Stromal cell of bone marrow (primary cell): Measurements from ENCODE around the gene MEF2C.

Experiments used
- DNase-seq: peaks from one replicate; pipeline ENCODE4 v3.0.0-alpha.2; 2012; ENCODE audit warnings: low read depth

MEF2C gene

DNA sequence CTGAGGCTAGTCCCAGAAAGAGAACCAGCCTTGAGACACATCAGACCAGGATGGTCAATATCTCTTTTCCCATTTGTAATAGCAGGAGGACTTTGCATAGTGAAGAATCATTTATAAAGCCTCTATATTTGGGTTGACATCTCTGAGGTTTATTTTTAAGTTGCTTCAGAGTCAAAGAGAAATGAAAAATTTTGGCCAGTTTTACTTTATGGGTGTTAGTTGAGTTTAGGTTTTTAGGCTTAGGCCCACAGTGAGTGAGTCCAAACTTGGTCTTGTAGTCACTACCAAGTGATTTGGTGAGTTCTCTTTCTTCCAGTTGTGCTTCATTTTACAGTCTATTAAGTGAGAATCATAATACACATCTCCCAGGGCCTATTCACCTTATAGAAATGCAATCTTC, 5.3 kb upstream of the MEF2C start:
- DNase-seq, result no peak

- DNase-seq, result no peak
Measured at GRCh38 chr5:88887342-88887741, 4.4 kb upstream of the MEF2C start.

GRCh38 chr5:88886746-88887341, 3.9 kb upstream of the MEF2C start:
- DNase-seq, result no peak

DNA sequence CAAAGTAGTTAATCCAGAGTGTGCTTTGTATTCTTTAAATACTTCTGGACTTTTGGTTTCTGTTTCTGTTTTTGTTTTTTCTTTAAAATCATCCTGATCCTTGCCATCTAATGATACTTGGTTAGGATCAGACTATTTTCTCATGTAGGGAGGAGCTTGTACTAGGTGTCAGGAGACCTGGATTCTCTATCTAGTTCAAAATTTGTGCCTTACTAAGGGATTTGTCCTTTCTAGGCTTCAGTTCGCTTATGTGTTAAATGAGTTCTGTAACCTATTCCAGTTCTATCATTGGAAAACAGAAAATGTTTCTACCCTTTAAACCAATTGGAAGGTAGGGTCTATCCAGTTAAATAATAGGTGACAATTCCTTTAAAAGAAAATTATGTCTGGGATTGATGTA, 3.3 kb upstream of the MEF2C start:
- DNase-seq, result no peak

DNA sequence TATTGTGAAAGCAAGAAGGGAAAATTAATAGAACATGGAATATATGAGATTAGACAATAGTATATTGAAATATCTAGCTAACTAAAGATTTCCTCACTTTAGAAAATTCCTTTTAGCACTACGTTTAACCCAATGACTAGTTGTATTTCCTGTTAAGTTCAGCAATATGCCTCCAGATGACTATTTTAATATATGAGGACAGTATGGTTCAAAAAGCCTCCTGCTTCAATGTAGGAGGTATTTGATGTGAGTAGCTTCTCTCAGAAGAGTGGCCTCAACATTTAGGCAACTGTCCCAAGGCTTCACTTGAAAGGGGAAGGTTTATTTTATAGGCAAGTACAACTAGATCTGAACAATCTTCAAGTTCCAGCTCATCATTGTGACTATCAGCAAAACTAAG, 2.0 kb upstream of the MEF2C start:
- DNase-seq, result no peak

DNA sequence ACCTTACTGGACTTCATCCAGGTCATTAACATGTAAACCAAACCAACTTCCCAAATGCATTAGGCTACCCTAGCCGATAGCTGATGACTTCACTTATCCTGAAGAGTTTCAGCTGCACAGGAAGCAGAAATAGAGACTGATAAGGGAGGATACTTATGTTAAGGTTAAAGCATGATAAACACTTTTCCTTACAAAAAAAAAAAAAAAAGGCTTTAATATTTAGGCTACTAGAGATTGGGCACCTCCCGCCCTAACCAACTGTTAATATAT, 1.6 kb upstream of the MEF2C start:
- DNase-seq, result no peak

DNA sequence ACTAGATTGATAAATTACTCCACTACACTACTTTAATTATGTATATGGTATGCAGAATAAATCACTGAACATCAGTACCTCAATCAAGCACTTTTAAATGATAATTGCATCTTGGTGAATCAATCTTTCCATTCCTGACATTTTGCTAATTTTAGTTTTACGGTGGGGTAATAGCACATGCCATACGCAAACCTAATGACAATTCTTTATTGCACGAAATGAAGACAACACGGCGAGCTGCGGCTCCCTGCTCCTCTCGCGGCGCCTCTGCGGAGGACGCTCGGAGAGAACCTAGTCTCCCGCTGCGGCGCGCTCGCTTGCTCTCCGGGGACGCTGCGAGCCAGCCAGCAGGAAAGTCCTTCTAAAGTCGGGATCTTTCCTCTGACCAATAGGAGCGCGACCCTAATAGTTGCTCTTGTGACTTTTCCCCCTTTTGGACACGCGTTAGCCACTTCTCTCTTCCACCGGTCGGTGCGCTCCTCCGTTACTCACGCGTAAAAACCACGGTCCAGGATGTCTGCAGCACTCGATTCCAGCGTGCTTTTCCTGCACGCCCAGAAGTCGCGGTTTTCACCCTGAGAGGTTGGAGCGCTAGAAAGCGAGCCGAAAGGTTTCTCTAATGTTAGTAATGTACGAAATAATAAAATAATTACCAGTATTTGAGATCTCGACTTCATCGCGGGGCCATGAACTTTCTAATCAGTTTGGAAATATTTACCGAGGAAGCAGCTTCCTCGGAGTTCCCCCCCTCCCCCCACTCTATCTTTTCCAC, 1.0 kb upstream of the MEF2C start:
- peak; percentile 38 for DNase-seq

GRCh38 chr5:88882276-88883038, 527 bp downstream of the MEF2C start:
- no peak for DNase-seq

DNA sequence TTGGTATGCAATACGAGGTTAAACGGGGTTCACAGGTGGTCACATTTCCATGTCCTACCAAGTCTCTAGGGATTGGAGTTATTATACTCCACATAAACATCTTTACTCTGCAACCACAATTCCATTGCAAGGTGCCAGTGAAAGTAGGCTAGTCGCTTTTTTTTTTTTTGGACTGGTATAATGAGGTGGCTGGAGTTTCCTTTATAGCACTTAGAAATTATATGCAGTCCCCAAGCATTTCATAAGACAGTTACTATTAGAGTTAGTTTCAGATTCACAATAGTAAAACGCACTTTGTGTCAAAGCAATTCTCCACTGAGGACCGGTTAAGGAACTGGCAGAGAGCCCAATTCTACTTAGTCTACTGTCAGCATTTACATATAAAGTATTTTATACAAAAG, 1.4 kb downstream of the MEF2C start:
- DNase-seq, result no peak

GRCh38 chr5:88880201-88880600, 2.8 kb downstream of the MEF2C start:
- no peak for DNase-seq

DNA sequence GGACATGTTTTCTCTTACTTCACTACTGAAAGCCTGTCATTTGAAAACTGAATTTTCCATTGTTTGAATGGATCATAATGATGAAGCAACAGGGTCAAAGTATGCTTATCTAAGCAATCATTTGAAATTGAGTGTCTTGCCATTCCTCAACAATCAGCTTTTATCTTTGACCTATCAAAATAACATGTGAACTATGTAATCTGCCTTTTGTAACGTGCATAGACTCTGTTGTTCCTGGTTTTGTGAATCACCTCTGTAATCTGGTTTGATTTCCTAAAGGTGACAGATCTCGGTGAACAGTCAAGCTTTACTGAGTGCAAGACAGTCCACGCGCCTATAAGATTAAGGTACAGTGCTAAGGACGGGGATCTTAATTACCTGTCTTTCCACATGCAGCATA, 3.3 kb downstream of the MEF2C start:
- DNase-seq, result no peak

DNA sequence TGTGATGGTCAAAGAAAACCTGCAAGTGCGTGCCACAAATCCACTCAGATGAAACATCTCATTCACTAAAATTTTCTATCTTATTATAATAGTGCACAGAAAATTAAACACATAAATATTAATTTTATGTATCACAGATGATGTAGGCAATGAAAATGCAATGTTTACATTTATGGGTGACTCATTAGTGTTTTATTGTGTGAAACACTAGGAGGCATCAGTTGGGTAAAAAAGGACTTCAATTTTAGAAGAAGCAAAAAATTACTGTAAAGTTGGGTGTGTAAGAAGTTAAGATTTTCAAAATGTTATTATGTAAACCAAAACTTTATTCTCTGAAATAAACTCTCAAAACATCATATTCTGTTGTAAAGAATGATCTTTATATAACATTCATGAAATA, 4.0 kb downstream of the MEF2C start:
- DNase-seq, result no peak

- no peak for DNase-seq
Measured at GRCh38 chr5:88877826-88878225, 5.2 kb downstream of the MEF2C start.

DNA sequence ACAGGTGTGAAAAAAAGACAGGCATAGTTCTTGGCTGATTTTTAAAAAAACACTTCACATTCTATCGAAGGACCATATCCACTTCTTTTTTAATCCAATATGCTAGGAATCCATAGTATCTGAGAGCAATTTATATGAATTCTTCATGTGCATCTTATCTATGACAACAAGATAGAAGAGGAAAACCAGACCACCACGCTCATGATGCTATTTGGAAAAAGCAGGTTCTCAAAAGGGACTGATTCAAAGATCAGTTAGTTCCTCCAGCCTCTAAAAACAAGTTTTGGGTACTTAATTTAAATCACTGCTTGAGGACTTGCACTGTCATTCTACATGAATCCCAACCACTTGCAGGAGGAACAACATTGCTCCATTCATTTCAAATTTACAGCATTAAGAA, 6.3 kb downstream of the MEF2C start:
- DNase-seq, result no peak

- DNase-seq, result no peak
Measured at GRCh38 chr5:88875341-88876234, 7.4 kb downstream of the MEF2C start.

GRCh38 chr5:88873447-88873846, 9.5 kb downstream of the MEF2C start:
- no peak for DNase-seq

DNA sequence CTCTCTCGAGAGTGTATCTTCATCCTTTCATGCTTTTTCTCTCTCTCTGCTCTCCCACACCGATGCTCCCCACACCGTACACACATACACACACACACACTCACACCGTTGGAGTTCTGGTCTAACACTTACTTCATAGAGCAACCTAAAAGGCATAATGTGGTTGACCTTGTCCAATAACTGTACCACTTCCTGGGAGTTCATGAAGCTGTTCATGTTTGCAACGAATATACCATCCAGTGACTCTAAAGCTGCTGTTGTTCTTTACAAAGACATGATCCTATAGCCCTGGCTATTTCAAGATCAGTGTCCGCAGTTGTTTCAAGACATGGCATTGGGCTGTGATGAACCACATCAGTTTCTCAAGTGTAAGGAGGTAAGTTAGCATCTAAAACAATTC, 10.0 kb downstream of the MEF2C start:
- no peak for DNase-seq

GRCh38 chr5:88870285-88870684, 12.7 kb downstream of the MEF2C start:
- no peak for DNase-seq

- DNase-seq, result no peak
Measured at GRCh38 chr5:88868468-88869068, 14.4 kb downstream of the MEF2C start.

- no peak for DNase-seq
Measured at GRCh38 chr5:88867638-88868037, 15.3 kb downstream of the MEF2C start.

DNA sequence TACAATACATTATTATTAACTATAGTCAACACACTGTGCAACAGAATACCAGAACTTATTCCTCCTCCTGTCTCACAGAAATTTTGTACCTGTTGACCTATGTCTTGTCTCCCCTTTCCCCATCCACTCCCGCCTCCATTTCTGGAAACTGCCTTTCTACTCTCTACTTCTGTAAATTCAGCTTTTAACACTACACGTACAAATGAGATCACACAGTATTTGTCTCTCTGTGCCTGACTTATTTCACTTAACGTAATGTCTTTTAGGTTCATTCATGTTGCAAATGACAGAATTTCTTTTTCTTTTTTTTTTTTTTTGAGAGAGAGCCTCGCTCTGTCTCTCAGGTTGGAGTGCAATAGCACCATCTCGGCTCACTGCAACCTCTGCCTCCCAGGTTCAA, 19.5 kb downstream of the MEF2C start:
- DNase-seq, result no peak

DNA sequence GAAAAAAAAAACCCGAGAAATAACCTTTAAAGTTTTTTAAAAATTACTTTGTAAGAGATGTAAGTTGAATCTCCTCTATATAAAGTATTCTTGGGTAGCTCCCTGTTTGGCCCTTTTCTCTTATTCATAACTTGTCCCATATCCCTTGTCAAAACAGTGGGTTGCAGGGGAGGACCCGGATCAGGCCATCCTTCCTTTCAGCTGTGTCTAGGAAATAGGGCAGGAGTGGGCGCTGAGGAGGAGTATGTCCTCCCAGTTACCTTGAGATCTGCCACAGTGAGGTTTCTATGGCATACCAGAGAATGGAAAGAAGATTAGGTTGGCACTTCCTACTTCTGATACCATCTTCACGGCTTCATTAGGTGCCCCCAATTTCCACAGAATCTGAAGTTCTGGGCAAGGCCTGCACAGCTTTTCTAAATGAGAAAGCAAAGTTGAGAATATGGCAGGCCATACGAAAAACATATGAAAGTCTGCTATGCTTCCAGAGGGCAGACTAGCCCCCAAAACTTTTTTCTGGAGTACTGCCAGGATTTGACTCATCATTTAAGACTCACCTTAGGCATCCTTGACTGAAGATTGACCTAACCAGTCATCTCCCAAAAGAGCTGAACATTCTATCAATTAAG, 20.3 kb downstream of the MEF2C start:
- no peak for DNase-seq
